HEK293 (cell line): Measurements from ENCODE around the gene TIA1.
"Not testable (repeated sequence)": the region's sequence is repeated elsewhere in the genome, so short reads cannot be mapped to it uniquely, and the experiment has no call there.

Source experiments
- CTCF ChIA-PET: fragments of 350-600 bp; formaldehyde crosslinking; extraction: SDS; loops from one replicate; lab custom pipeline; 2021; ENCODE audit warnings: antibody characterized with exemption; lab: Yijun Ruan, JAX
- POLR2A ChIA-PET: fragments of 300-600 bp; formaldehyde crosslinking; extraction: SDS; loops from one replicate; lab custom pipeline; 2020; ENCODE audit warnings: antibody characterized with exemption, inconsistent platforms; lab: Yijun Ruan, JAX
- H3K27ac ChIP-seq: fragments of 200-500 bp; sonication (Bioruptor generic); 2 replicates; pipeline ENCODE4 v1.5.1; 2014; ENCODE audit warnings: low read depth, low read length, control low read depth, inconsistent platforms; ENCODE audit errors: extremely low read depth
- H3K36me3 ChIP-seq, 2 experiments: fragments of 200-500 bp in 1 of 2; sonication (Bioruptor generic) in 1 of 2; 1 replicate in 1 of 2; 2 replicates in 1 of 2; pipeline ENCODE4 v1.5.1; 2014 to 2017; ENCODE audit warnings: inconsistent platforms in 2 of 2, low read length in 2 of 2; ENCODE audit not compliant: control insufficient read depth in 2 of 2, insufficient read depth in 1 of 2
- H3K4me1 ChIP-seq: fragments of 200-500 bp; sonication (Bioruptor generic); 2 replicates; pipeline ENCODE4 v1.5.1; 2014; ENCODE audit warnings: mild to moderate bottlenecking, low read length, inconsistent platforms; ENCODE audit not compliant: control insufficient read depth, insufficient read depth
- H3K4me3 ChIP-seq: 2 replicates; pipeline ENCODE4 v1.5.1; 2011; ENCODE audit warnings: low read depth, mild to moderate bottlenecking, control low read depth, low read length, moderate library complexity
- H3K9me3 ChIP-seq: fragments of 200-500 bp; sonication (Bioruptor generic); 2 replicates; pipeline ENCODE4 v1.5.1; 2014; ENCODE audit warnings: low read depth, low read length, inconsistent platforms; ENCODE audit not compliant: control insufficient read depth, insufficient read depth
- GFI1B ChIP-seq: fragments of 450-650 bp; formaldehyde crosslinking; IDR thresholded peaks from 2 replicates; pipeline ENCODE4 v1.5.1; 2016; ENCODE audit warnings: missing biosample characterization, missing genetic modification characterization
- HOXC10 ChIP-seq: sonication (generic); formaldehyde crosslinking; IDR thresholded peaks from 2 replicates; pipeline ENCODE4 v1.8.1; 2023; ENCODE audit warnings: mild to moderate bottlenecking, missing genetic modification reagents
- KLF10 ChIP-seq: fragments of 450-650 bp; IDR thresholded peaks from 2 replicates; pipeline ENCODE4 v1.5.1; 2018; ENCODE audit warnings: missing biosample characterization, mild to moderate bottlenecking, missing genetic modification characterization
- MYNN ChIP-seq: fragments of 450-650 bp; formaldehyde crosslinking; IDR thresholded peaks from 2 replicates; pipeline ENCODE4 v1.5.1; 2016; ENCODE audit warnings: missing biosample characterization, missing genetic modification characterization, borderline replicate concordance
- SCRT1 ChIP-seq: fragments of 450-650 bp; formaldehyde crosslinking; IDR thresholded peaks from 2 replicates; pipeline ENCODE4 v1.5.1; 2016; ENCODE audit warnings: missing biosample characterization, missing genetic modification characterization, borderline replicate concordance
- ZFP37 ChIP-seq: fragments of 450-650 bp; formaldehyde crosslinking; IDR thresholded peaks from 2 replicates; pipeline ENCODE4 v1.5.1; 2016; ENCODE audit warnings: missing biosample characterization, missing genetic modification characterization
- ZIC2 ChIP-seq: fragments of 450-650 bp; formaldehyde crosslinking; IDR thresholded peaks from 2 replicates; pipeline ENCODE4 v1.5.1; 2016; ENCODE audit warnings: missing biosample characterization, missing genetic modification characterization
- ZNF174 ChIP-seq: fragments of 450-650 bp; formaldehyde crosslinking; IDR thresholded peaks from 2 replicates; pipeline ENCODE4 v1.5.0; 2017; ENCODE audit warnings: missing biosample characterization, mild to moderate bottlenecking, missing genetic modification characterization
- ZNF274 ChIP-seq, 2 experiments: fragments of 200-500 bp in 1 of 2; fragments of 450-650 bp in 1 of 2; sonication (Bioruptor generic) in 1 of 2; formaldehyde crosslinking in 1 of 2; IDR thresholded peaks; 2 replicates each; pipeline versions ENCODE4 v1.5.1 to v1.6.1; 2014 to 2016; ENCODE audit warnings: borderline replicate concordance in 1 of 2, inconsistent platforms in 1 of 2, low read length in 1 of 2, missing biosample characterization in 1 of 2, missing genetic modification characterization in 1 of 2
- ZNF391 ChIP-seq: fragments of 450-650 bp; formaldehyde crosslinking; IDR thresholded peaks from 2 replicates; pipeline ENCODE4 v1.5.1; 2016; ENCODE audit warnings: low read depth, missing biosample characterization, missing genetic modification characterization, borderline replicate concordance
- ZNF48 ChIP-seq: fragments of 450-650 bp; formaldehyde crosslinking; IDR thresholded peaks from 2 replicates; pipeline ENCODE4 v1.5.1; 2016; ENCODE audit warnings: missing biosample characterization, missing genetic modification characterization
- ZNF549 ChIP-seq: fragments of 450-650 bp; IDR thresholded peaks from 2 replicates; pipeline ENCODE4 v1.5.1; 2018; ENCODE audit warnings: missing biosample characterization, missing genetic modification characterization, mild to moderate bottlenecking, inconsistent platforms, moderate library complexity
- ZSCAN23 ChIP-seq: fragments of 450-650 bp; formaldehyde crosslinking; IDR thresholded peaks from 2 replicates; pipeline ENCODE4 v1.5.1; 2016; ENCODE audit warnings: missing biosample characterization, missing genetic modification characterization
- TF ChIP-seq, protein P1 (sequence below): fragments of 450-650 bp; formaldehyde crosslinking; IDR thresholded peaks from 2 replicates; pipeline ENCODE4 v1.5.1; 2016; ENCODE audit warnings: missing biosample characterization, missing genetic modification characterization
- TF ChIP-seq, protein P2 (sequence below): fragments of 450-650 bp; formaldehyde crosslinking; IDR thresholded peaks from 2 replicates; pipeline ENCODE4 v1.5.1; 2016; ENCODE audit warnings: missing biosample characterization, missing genetic modification characterization, low read depth
- TF ChIP-seq, protein P3 (sequence below): fragments of 450-650 bp; formaldehyde crosslinking; IDR thresholded peaks from 2 replicates; pipeline ENCODE4 v1.5.1; 2017; ENCODE audit warnings: missing biosample characterization, missing genetic modification characterization

TIA1 gene

DNA sequence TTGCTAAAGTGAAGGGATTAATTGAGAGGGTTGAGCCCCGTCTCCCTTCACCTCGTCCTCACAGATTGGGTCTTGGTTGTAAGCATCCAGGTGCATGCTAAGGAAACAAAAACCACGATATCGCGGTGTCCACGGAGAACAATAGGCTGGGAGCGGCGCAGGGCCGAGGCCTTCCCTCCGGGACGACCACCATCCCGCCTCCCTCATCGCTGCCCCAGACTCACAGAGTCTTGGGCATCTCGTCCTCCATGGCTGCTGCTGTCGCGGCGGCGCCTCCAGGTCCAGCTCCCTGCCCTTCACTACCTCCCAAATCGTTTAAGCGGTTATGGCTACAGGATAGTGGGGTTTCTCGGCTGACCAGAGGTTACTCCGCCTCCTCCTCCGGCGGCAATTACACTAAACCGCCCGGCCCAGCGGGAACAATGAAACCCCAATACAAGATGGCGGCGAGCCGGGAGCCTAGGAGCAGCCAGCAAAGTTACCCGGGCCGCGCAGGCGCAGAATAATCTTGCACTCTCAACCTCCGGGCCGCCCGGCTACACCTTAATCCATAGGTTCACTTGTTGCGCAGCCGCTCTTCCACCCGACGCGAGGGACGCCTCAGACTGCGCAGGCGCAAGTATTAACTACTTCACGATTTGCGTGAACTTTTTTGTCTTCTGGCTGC is at the start of gene TIA1 (continued):
- TF ChIP-seq, protein P1, sequence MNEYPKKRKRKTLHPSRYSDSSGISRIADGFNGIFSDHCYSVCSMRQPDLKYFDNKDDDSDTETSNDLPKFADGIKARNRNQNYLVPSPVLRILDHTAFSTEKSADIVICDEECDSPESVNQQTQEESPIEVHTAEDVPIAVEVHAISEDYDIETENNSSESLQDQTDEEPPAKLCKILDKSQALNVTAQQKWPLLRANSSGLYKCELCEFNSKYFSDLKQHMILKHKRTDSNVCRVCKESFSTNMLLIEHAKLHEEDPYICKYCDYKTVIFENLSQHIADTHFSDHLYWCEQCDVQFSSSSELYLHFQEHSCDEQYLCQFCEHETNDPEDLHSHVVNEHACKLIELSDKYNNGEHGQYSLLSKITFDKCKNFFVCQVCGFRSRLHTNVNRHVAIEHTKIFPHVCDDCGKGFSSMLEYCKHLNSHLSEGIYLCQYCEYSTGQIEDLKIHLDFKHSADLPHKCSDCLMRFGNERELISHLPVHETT (tag by site-specific recombination): 0 out of 2 replicates have a peak, but pooled peaks have one; percentile 15
- TF ChIP-seq MYNN (no peak), KLF10 (tag by site-specific recombination) (no peak), ZIC2 (tag by site-specific recombination) (no peak), ZNF48 (tag by site-specific recombination) (no peak), ZNF174 (tag by site-specific recombination) (no peak), GFI1B (tag by site-specific recombination) (no peak), ZNF549 (tag by site-specific recombination) (no peak), SCRT1 (tag by site-specific recombination) (peak; percentile 96), HOXC10 (CRISPR knock-in tag) (no peak), ZFP37 (tag by site-specific recombination) (peak; percentile 47; the same call in 1 of the 2 replicates), ZSCAN23 (tag by site-specific recombination) (no peak), ZNF274 (IDR thresholded peaks at IDR 0.05; ENCODE audit: low read length) (no peak), ZNF274 (tag by site-specific recombination; IDR thresholded peaks at IDR 0.05; ENCODE audit: borderline replicate concordance) (no peak), ZNF391 (tag by site-specific recombination) (no peak)
- TF ChIP-seq, protein P2, sequence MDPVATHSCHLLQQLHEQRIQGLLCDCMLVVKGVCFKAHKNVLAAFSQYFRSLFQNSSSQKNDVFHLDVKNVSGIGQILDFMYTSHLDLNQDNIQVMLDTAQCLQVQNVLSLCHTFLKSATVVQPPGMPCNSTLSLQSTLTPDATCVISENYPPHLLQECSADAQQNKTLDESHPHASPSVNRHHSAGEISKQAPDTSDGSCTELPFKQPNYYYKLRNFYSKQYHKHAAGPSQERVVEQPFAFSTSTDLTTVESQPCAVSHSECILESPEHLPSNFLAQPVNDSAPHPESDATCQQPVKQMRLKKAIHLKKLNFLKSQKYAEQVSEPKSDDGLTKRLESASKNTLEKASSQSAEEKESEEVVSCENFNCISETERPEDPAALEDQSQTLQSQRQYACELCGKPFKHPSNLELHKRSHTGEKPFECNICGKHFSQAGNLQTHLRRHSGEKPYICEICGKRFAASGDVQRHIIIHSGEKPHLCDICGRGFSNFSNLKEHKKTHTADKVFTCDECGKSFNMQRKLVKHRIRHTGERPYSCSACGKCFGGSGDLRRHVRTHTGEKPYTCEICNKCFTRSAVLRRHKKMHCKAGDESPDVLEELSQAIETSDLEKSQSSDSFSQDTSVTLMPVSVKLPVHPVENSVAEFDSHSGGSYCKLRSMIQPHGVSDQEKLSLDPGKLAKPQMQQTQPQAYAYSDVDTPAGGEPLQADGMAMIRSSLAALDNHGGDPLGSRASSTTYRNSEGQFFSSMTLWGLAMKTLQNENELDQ: no peak

DNA sequence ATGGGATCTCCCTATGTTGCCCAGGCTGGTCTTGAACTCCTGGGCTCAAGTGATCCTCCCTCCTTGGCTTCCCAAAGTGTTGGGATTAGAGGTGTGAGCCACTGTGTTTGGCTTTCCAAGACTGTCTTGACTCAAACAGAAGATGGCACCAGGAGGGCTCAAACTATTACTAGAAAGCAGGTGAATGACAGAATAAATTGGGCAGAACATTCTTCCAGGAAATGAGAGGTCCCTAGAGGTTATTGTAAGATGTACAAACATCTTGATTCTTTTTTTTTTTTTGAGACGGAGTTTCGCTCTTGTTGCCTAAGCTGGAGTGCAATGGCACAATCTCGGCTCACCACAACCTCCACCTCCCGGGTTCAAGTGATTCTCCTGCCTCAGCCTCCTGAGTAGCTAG is 49.4 kb upstream of the TIA1 start:
- ChIA-PET POLR2A (interaction anchor here (0.6 to 1.4 kb wide), 3 partner anchors 39 to 236 kb away, joined by 3 to 4 read pairs (median 3); partner anchors contain the start of gene PCYOX1), CTCF (interaction anchor here (0.7 to 0.8 kb wide), 2 partner anchors 357 to 359 kb away, joined by 3 to 6 read pairs; no protein-coding TSS in a partner anchor)
- H3K9me3 ChIP-seq: not testable (repeated sequence)

More for the DNA sequence above, 49.4 kb upstream of the TIA1 start:
- TF ChIP-seq, protein P3, sequence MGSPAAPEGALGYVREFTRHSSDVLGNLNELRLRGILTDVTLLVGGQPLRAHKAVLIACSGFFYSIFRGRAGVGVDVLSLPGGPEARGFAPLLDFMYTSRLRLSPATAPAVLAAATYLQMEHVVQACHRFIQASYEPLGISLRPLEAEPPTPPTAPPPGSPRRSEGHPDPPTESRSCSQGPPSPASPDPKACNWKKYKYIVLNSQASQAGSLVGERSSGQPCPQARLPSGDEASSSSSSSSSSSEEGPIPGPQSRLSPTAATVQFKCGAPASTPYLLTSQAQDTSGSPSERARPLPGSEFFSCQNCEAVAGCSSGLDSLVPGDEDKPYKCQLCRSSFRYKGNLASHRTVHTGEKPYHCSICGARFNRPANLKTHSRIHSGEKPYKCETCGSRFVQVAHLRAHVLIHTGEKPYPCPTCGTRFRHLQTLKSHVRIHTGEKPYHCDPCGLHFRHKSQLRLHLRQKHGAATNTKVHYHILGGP: peak; percentile 84
- H3K27ac ChIP-seq, H3K4me3 ChIP-seq, H3K4me1 ChIP-seq: not testable (repeated sequence)
- H3K36me3 ChIP-seq: peaks cover 18 to 45% of the 10 kb centered on the region in 2 experiments
